Fibroblast of lung (primary cell): ENCODE measurements around the gene SPECC1L. TPM values are rescaled to one million over a fixed set of nuclear protein-coding genes. Genes with fewer than 3 reads are reported as not detected.

Experiments used
- DNase-seq, 2 donors: peaks; one replicate each; pipeline versions ENCODE4 v3.0.0 to v3.0.0-alpha.2; 2010; ENCODE audit warnings: low read depth in 2 of 2
- H2AFZ ChIP-seq: 2 replicates; pipeline ENCODE4 v1.5.1; 2012; ENCODE audit warnings: low read length, control low read depth, inconsistent platforms
- H3K27ac ChIP-seq: 2 replicates; pipeline ENCODE4 v1.5.1; 2011; ENCODE audit warnings: low read length, control low read depth; ENCODE audit not compliant: insufficient read depth
- H3K27me3 ChIP-seq: 2 replicates; pipeline ENCODE4 v1.5.1; 2011; ENCODE audit warnings: mild to moderate bottlenecking, low read length; ENCODE audit not compliant: control insufficient read depth, insufficient read depth
- H3K36me3 ChIP-seq: 2 replicates; pipeline ENCODE4 v1.5.1; 2011; ENCODE audit warnings: low read length; ENCODE audit not compliant: control insufficient read depth, insufficient read depth
- H3K4me1 ChIP-seq: 2 replicates; pipeline ENCODE4 v1.5.1; 2011; ENCODE audit warnings: low read length; ENCODE audit not compliant: control insufficient read depth, insufficient read depth; ENCODE audit errors: extremely low read depth
- H3K4me2 ChIP-seq: 2 replicates; pipeline ENCODE4 v1.5.1; 2011; ENCODE audit warnings: low read length, control low read depth; ENCODE audit not compliant: insufficient read depth; ENCODE audit errors: extremely low read depth
- H3K4me3 ChIP-seq, 4 experiments: fragments of 200-600 bp in 1 of 4; sonication (generic) in 1 of 4; replicated peaks in 1 of 4; 2 replicates each; pipeline ENCODE4 v1.5.1; 2011 to 2016; ENCODE audit warnings: low read length in 4 of 4, low read depth in 3 of 4, mild to moderate bottlenecking in 3 of 4, control low read depth in 2 of 4, inconsistent platforms in 1 of 4, mixed read lengths in 1 of 4; ENCODE audit not compliant: insufficient read depth in 1 of 4; ENCODE audit errors: control extremely low read depth in 1 of 4
- H3K79me2 ChIP-seq: 2 replicates; pipeline ENCODE4 v1.5.1; 2012; ENCODE audit warnings: mild to moderate bottlenecking, low read length, inconsistent platforms; ENCODE audit not compliant: control insufficient read depth, insufficient read depth
- H3K9ac ChIP-seq: 2 replicates; pipeline ENCODE4 v1.5.1; 2011; ENCODE audit warnings: mild to moderate bottlenecking, low read length, control low read depth; ENCODE audit not compliant: insufficient read depth
- H3K9me3 ChIP-seq: 2 replicates; pipeline ENCODE4 v1.5.1; 2012; ENCODE audit warnings: low read depth, low read length; ENCODE audit not compliant: control insufficient read depth, insufficient read depth
- H4K20me1 ChIP-seq: 2 replicates; pipeline ENCODE4 v1.5.1; 2011; ENCODE audit warnings: low read length; ENCODE audit not compliant: control insufficient read depth, insufficient read depth; ENCODE audit errors: extremely low read depth
- EZH2 ChIP-seq: IDR thresholded peaks from 2 replicates; pipeline ENCODE4 v1.5.1; 2012; ENCODE audit warnings: low read length, control low read depth, mild to moderate bottlenecking; ENCODE audit errors: missing control alignments
- polyA plus RNA-seq, 2 donors: library from polyadenylated mRNA; depleted of rRNA in 1 of 2; stranded (reverse) in 1 of 2; unstranded in 1 of 2; fragments of >200 nt; gene quantifications; 2 replicates each; pipeline ENCODE4 v1.2.1, GENCODE V29; 2011 to 2012; ENCODE audit warnings: missing spikeins in 1 of 2
- total RNA-seq: library from RNA; depleted of rRNA; stranded (reverse); fragments of >200 nt; gene quantifications from 2 replicates; pipeline ENCODE4 v1.2.1, GENCODE V29; 2014
- TF ChIP-seq, protein P1 (sequence below), 2 donors: IDR thresholded peaks in 1 of 2; conservative IDR thresholded peaks in 1 of 2; 1 replicate in 1 of 2; 2 replicates in 1 of 2; pipeline ENCODE4 v1.5.1; 2011 to 2012; ENCODE audit warnings: low read length in 2 of 2, control low read depth in 1 of 2, inconsistent platforms in 1 of 2, low read depth in 1 of 2, mild to moderate bottlenecking in 1 of 2

SPECC1L gene
- total and polyA plus RNA-seq, 2 donors (not counting 1 experiment from before 2014, with no cell fraction given): 40.3 to 46.2 TPM

DNA sequence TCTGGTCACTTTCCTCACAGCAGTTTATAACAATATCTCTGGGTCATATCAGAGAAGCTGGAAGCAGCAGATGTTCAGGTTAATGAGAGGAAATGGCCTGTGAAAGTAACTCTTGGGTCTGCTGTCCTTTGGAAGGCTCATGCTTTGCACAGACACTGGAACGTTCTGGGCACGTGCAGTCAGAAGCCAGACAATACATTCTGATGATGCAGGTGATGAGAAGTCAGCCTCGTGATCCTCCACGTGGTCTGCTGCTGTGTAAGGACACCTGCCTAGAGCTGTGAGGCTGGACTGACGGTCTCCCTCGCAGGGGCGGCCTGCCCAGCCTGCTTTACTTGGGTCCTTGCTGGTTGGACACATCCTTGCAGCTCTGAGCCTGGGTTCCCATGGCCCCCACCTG, 138.0 kb downstream of the SPECC1L start:
- Histone ChIP-seq H3K4me1 (peaks cover 13% of the 10 kb centered on the region), H3K9ac (no peak overlapping the region), H4K20me1 (no peaks in the 10 kb centered on the region), H3K4me3 (no peak overlapping the region), H3K9me3 (no peaks in the 10 kb centered on the region), H3K79me2 (no peaks in the 10 kb centered on the region), H3K4me2 (no peak overlapping the region), H3K27ac (no peak overlapping the region), H3K27me3 (no peaks in the 10 kb centered on the region), H3K36me3 (peaks cover 7% of the 10 kb centered on the region), H2AFZ (no peak overlapping the region)
- no peak for DNase-seq
- TF ChIP-seq EZH2: no peak

- Histone ChIP-seq H3K79me2 (no peaks in the 10 kb centered on the region), H2AFZ (no peak overlapping the region), H3K27ac (no peak overlapping the region), H3K4me2 (no peak overlapping the region), H3K9me3 (no peaks in the 10 kb centered on the region), H3K4me1 (peaks cover 16% of the 10 kb centered on the region), H3K27me3 (no peaks in the 10 kb centered on the region), H3K4me3 (no peak overlapping the region), H3K36me3 (peaks cover 9% of the 10 kb centered on the region), H3K9ac (no peak overlapping the region), H4K20me1 (no peaks in the 10 kb centered on the region)
- DNase-seq: no peak
- TF ChIP-seq, protein P1, sequence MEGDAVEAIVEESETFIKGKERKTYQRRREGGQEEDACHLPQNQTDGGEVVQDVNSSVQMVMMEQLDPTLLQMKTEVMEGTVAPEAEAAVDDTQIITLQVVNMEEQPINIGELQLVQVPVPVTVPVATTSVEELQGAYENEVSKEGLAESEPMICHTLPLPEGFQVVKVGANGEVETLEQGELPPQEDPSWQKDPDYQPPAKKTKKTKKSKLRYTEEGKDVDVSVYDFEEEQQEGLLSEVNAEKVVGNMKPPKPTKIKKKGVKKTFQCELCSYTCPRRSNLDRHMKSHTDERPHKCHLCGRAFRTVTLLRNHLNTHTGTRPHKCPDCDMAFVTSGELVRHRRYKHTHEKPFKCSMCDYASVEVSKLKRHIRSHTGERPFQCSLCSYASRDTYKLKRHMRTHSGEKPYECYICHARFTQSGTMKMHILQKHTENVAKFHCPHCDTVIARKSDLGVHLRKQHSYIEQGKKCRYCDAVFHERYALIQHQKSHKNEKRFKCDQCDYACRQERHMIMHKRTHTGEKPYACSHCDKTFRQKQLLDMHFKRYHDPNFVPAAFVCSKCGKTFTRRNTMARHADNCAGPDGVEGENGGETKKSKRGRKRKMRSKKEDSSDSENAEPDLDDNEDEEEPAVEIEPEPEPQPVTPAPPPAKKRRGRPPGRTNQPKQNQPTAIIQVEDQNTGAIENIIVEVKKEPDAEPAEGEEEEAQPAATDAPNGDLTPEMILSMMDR (conservative IDR thresholded peaks at IDR 0.05 in 1 of 2, IDR thresholded peaks at IDR 0.05 in 1 of 2; ENCODE audit: low read depth in 1 of 2, low read length in 2 of 2): peak in 1 of 2 donors; percentile 1
- no peak for TF ChIP-seq EZH2
Measured at GRCh38 chr22:24409707-24410106, 139.1 kb downstream of the SPECC1L start.

- no peak overlapping the region for H3K4me2 ChIP-seq
- peak; percentile 49 to 61 for DNase-seq
Measured at GRCh38 chr22:24410110-24410856, 139.7 kb downstream of the SPECC1L start.

More at GRCh38 chr22:24410110-24410856, 139.7 kb downstream of the SPECC1L start:
- no peak overlapping the region for H3K27ac ChIP-seq
- H3K79me2 ChIP-seq: no peaks in the 10 kb centered on the region
- TF ChIP-seq EZH2: no peak
- TF ChIP-seq, protein P1 (conservative IDR thresholded peaks at IDR 0.05 in 1 of 2, IDR thresholded peaks at IDR 0.05 in 1 of 2; ENCODE audit: low read depth in 1 of 2, low read length in 2 of 2): no peak
- no peaks in the 10 kb centered on the region for H3K27me3 ChIP-seq
- H3K9me3 ChIP-seq: no peaks in the 10 kb centered on the region
- peaks cover 12% of the 10 kb centered on the region for H3K36me3 ChIP-seq
- H2AFZ ChIP-seq: no peak overlapping the region
- no peak overlapping the region for H3K9ac ChIP-seq
- H3K4me1 ChIP-seq: peaks cover 17% of the 10 kb centered on the region
- no peaks in the 10 kb centered on the region for H4K20me1 ChIP-seq
- no peak overlapping the region for H3K4me3 ChIP-seq
